HG03196 (cell line): ENCODE data around the gene APBB2.
A peak's percentile ranks its signal among the peaks of the same experiment; 100 is the strongest.

Source experiments
- ATAC-seq: cut with Tn5 transposase; IDR thresholded peaks from one replicate; pipeline ENCODE4 v1.9.1; 2021; ENCODE audit not compliant: unreplicated experiment

APBB2 gene

DNA sequence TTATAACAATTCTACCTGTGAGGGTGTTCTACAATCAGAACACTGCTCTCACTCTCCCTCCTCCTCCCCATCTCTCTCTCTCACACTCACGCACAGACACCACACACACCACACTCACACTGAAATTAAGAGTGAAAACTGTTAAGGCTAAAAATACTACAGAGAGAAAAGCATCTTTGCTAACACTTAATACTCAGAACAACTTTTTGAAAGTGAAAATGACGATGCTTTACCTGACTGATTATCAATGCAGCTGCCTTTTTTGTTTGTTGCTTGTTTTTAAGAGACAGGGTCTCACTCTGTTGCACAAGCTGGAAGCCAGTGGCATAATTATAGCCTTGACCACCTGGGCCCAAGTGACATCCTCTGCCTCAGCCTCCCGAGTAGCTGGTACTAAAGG lies 222.4 kb downstream of the APBB2 start:
- ATAC-seq: peak; percentile 59

DNA sequence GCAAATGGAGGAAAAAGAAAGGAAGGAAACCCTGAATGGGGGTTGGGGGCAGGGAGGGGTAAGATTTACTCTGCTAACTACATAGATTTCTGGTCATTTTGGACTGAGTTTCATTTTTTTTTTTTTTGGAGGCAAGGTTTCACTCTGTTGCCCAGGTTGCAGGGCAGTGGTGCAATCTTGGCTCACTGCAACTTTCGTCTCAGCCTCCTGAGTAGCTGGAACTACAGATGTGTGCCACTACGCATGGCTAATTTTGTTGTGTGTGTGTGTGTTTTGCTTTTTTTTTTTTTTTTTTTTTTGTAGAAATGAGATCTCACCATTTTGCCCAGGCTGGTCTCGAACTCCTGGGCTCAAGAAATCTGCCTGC lies 223.5 kb downstream of the APBB2 start:
- ATAC-seq: no peak

DNA sequence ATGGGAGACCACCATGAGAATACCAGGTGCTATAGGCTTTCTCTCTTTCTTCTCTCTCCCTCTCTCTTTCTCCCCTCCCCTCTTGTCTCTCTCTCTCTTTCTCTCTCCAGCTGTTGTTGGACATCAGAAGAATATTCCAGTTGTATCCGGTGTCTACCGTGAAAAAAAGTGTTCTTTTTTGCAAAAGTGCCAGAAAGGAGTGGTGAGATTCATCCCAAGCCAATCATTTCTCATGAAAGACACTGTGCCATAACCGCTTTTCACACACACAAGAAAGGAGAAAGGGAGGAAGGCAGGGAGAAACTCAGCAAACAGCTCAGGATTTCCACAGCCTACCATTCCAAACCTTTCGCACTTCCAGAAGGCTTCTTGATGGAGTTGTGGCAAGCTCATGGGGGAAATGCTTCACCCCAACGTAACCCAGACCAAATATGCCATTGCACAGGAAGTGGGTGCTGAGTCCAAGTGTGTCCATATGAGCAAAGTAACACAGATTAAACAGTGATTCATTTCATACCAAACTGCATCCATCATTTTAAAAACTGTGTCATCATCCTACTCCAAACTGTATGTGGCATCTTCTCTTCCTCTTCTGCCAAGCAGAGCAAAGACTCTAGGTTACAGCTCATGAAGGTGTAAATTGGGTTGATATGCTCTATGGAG lies 224.0 kb downstream of the APBB2 start:
- ATAC-seq: no peak

DNA sequence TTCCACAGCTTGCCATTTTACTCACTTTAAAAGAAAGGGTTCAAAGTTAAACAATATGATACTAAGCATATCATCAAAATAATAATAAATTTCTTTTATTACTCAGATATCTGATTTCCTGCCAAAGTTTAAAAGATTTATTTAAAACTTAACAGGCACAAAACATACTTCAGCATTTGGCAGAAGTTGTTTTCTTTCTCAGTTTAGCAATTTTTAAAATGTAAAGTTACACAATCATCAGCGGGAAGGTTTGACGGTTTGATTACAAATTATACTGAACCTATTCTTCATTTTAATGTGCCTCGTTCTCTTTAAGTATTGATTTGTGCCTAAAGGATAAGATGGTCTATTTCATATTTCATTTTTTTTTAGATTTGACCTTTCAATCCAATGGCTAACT lies 227.2 kb downstream of the APBB2 start:
- no peak for ATAC-seq

DNA sequence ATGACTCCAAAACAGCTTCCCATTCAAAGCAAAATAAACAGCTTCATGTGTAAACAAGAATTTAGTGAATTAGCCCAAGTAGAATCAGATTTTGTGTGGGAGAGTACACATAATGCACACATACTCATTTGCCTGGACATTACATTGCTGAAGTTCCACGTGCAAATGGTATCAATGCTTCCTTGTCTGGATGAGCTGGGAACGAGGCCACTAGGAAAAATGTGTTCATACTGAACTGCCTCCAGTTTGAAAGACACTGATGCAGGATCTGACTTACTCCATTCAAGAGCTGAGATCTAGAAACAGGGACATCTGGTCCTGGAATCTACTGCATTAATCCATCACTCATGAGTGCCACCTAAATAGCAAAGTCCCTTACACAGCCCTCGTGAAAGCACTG lies 228.0 kb downstream of the APBB2 start:
- no peak for ATAC-seq

DNA sequence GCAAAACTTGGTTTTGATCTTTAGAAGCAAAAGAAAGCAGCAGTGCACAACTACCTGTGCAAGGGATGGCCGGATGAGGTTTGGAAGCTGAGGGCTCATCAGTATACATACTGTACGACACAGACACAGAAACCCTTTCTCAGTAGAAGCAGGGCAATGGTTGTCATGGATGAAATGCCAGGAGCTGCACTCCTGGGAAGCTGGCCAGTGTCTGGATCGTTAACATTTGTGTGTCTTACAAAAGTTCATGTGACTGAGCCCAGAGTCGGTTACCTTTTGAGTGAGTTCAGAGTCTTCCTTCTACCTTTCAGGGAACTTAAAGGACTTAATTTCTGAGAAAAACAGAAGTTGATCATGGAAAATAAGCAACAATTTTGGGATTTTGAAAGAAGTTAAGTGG lies 230.3 kb downstream of the APBB2 start:
- no peak for ATAC-seq

DNA sequence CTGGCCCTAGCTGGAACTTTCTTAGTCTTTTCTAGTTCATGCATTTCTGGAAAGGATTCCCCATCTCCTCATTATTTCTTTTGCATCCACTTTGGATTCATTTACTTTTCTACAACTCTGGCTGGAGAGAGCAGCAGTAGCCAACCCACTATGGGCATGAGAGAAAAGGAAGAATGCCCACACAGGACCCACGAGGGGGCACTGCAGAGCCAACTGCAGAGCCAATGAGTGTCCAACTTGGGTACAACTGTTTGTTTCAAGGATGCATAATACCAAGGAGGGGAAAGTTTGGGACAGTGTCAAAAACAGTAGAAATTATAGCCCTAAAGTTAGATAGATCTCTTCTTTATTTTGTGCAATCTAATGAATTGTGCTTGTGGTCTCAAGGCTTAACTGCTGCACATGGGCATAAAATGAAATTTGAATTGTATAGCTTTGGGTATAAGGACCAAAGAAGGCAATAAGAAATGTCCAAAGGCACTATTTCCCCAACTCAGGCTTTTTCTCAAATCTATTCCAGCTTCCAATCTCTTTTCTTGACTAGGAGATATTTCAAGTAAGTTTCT lies 233.9 kb downstream of the APBB2 start:
- no peak for ATAC-seq

DNA sequence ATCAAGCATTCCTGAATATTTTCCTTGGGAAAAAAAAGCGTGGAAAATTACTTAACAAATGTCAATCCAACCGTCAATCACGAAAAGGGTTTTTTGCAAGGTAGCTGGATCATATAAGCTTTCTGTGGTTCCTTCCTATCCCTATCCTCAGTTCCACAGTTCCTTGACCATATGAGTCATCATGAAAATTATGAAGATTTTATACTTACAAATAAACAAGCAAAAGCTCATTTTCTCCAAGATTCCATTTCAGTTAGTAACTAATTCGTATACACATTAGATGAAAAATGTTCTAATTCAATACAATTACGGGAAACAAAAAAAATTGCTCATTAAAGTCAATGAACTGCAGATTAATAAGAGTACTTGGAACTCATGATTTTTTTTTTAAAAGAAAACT lies 235.8 kb downstream of the APBB2 start:
- no peak for ATAC-seq

DNA sequence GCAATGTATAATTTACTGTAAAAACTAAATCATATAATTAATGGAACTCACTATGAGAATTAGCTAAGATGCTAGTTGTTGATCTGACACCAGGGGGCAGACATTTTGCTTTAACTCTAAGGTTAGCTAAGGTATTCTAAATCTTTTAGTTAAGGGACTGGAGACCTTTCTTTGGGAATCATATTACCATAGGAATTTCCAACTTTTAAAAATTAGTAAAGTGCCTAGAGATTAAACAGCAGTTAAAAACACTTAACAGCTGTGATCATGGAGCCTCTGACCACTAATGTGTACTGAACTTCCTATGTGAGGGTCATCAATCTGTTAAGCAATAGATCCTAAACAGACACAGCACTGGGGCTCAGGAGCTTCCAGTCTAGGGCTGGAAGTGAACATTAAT lies 238.0 kb downstream of the APBB2 start:
- ATAC-seq: no peak

DNA sequence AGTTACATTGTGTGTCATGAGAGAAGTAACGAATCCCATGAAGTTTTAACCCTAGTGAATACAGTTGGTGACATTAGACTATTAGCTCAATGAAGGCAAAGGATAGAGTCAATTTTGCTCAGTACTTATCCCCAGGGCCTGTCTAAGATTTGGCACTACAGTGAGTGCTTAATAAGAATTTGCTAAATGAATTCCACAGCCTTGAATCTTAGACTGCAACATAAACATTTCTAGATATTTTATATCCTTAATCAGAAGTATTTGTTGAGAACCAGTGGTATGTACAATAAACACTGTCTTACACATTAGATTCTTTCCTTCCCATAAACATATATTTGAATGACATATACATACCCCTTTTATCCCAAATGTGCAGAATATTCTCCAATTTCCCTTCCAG lies 241.6 kb downstream of the APBB2 start:
- no peak for ATAC-seq

DNA sequence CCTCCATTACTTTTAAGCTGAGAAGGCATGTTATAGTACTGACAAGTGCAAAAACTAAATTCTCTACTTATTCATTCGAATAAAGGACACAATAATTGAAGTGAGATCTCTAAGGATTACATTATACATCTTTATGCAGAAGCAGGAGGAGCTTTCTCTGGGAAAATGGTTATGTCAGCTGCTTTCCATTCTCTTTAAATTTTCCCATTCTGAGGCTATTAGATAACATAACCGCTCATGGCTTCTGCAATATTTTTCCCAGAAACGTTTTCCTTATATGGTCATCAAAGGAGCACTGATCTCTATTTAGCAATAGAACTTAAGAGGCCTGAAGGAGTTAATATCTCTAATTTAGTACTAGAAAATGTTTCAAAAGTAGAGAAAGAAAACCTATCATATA lies 243.0 kb downstream of the APBB2 start:
- ATAC-seq: no peak

DNA sequence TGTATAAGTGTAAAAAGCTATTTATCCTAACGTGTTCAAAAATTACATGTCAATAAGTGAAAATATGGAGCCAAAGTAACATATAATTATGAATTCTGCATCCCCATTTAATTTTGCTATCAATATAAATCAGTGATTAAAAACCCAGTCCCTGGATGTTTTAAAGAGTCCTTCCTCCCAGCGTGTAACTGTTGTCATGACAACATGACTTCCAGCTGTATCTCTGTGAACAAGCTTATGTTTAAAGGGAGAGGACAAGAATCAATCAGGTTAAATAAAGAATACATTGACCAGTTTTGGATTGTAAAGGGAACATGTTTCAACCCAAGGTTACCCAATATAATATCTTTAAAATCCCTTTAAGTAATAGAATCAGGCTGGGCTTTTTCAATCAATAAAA lies 244.8 kb downstream of the APBB2 start:
- no peak for ATAC-seq

DNA sequence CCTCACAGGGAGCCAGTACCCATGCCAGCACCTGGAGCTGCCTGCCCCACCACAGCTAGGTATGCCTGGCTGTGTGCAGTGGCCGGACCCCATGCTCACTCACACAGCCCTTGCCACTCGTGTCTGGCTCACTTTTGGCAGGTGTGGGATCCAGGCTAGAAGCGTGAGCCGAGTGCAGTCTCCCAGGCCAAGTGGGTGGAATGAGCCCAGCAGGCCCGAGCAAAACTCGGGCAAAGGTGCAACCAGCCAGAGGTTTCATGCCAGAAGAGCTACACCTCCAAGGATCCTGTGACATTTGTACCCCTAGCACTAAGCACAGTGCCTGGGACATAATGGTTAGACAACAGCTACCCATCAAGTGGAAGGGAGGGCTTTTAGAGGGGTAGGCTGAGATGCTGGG lies 246.8 kb downstream of the APBB2 start:
- ATAC-seq: no peak

DNA sequence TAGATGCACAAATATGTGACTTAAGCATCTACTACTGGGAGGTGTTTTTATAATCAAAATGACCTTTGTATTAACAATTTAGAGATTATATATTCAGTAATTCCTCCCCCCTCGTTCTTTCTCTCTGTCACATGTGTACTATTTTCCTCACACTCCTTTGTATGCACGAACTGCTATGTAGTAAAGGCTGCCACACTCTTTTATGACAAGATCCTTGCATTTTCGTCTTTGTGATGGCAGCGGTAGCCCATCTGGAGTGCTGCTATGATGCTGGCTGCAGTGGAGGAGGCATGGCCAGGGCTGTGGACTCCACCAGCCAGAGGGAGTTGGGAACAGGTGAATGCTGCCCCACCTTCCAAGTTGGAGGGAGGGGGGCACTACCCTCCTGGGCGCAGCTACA lies 248.3 kb downstream of the APBB2 start:
- ATAC-seq: no peak

DNA sequence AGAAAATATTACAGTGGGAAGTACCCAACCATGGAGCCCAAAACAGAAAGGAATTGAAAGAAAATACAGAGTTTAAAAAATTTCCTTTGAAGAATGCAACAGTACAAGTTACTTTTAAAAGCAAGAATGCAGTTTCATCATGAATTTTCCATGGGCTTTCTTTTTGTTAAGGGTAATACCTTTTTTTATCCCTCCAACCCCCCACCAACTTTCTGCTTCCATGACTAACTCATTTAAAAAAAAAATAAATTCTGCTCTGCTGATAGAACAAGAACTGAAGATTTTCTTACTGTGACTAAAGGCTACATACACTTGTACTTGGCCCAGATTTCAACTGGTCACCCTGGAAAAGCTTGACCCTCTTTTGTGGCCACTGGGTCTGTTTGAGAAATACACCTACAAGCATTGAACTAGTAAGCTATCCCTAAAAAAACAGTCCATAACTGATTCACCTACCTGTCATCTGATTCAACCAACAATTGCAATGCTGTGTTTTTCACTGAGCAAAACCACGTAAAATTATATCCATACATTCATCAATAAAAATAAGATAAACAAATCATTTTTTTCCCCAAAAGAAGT lies 250.4 kb downstream of the APBB2 start:
- ATAC-seq: no peak

DNA sequence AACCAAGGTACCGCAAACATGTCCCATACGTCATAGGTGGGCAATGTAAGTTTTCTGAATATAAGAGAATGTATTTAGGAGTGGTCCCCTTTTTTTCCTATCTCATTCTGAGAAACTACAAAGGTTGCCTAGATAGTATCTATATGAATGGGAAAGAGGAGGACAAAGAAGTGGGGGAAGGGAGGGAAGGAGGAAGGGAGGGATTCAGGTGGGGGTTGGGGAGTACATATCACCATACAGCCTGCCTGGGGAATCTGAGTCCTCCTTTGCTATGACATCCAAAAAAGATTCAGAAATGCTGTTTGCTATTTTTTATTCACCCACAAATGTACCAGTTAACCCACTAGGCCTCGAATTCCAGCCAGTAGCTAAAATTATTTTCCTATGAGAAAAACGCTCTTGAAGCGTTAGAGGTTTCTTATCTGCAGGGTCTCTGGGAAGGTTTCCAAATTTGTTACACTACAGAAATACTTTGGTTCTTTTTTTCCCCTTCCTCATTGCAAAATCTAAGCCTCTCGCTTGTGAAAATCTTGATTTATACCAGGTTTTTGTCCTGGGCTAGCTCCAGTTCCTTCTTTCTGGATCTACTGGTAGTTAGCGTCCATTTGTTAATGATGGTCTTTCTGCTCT lies 251.7 kb downstream of the APBB2 start:
- no peak for ATAC-seq

DNA sequence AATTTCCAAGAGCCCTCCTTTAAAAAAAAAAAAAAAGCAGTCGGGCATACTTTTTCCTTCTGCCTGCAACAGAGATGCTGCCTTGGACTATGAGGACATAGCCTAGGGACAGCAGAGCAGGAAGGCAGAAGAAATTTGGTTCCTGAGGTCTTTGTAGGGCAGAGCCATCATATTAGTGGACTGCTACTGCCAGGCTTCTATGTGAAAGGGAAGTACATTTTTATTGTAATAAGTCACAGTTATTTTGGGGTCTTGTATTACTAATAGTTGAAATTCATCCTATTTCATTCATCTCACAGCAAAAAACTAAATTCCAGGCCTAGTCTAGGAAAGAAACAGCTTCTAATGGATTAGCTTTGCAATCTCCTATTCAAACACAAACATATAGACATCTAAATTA lies 253.4 kb downstream of the APBB2 start:
- ATAC-seq: no peak

DNA sequence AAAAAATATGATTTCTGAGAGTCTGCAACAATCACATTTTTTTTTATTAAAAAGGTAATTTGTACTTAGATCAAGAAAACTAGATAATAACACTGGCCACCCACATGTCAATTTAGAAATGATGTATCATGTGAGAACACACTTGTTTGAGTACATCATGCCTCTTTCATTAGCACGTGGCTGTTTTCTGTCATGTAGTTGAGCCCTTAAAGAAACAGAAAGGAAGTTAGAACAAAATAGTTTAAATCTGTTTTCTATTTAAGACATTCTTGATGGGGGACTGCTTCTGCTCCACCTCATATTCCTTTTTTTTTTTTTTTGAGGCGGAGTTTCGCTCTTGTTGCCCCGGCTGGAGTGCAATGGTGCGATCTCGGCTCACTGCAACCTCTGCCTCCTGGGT lies 257.1 kb downstream of the APBB2 start:
- no peak for ATAC-seq

DNA sequence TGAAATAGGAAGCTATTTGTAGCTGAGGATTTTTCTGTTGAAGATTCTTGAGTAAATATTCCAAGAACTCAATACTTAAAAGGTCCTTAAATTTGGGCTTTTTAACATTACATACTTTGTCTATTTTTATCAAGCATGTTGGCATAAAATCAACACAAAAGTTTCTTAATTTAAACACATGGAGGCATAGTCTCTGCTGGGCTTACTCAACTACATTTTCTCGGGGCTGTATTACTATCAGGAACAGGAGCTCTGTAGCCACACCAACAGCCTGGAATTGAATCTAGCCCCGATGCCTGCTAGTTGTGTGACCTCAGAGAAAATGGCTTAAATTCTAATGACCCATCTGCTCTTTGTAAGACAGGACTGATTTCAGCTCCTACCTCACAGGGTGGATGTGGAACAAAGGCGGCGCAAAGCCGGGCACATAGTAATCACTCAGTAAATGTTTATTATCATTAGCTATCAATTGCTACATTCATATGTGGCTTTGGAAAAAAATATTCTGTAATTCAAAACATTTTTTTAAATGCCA lies 257.6 kb downstream of the APBB2 start:
- ATAC-seq: no peak

DNA sequence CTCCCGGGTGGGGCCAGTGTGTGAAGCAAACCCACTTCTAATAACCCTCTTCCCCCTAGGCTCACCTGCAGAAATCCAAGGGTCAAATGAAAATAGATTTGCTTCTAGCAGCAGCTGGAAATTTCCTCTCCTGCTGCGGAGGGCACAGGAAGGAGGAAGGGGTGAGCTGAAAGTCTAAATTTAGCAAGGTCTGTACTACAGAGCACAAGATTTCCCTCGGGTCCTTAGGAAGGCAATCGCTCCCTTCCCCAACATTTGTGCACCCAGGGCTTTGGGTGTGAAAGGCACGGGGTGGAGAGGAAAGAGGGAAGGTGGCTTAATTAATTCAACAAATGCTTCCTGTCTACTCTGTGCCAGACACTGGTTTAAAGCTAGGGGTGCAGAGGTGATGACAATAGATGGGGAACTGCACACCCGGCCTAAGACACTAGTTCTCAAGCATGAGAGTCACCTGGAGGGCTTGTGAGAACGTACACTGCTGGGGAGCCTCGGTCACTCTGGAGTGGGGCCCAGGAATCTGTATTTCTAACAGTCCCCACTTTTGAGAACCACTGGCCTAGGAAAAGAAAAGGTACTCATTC lies 260.2 kb downstream of the APBB2 start:
- ATAC-seq: no peak

DNA sequence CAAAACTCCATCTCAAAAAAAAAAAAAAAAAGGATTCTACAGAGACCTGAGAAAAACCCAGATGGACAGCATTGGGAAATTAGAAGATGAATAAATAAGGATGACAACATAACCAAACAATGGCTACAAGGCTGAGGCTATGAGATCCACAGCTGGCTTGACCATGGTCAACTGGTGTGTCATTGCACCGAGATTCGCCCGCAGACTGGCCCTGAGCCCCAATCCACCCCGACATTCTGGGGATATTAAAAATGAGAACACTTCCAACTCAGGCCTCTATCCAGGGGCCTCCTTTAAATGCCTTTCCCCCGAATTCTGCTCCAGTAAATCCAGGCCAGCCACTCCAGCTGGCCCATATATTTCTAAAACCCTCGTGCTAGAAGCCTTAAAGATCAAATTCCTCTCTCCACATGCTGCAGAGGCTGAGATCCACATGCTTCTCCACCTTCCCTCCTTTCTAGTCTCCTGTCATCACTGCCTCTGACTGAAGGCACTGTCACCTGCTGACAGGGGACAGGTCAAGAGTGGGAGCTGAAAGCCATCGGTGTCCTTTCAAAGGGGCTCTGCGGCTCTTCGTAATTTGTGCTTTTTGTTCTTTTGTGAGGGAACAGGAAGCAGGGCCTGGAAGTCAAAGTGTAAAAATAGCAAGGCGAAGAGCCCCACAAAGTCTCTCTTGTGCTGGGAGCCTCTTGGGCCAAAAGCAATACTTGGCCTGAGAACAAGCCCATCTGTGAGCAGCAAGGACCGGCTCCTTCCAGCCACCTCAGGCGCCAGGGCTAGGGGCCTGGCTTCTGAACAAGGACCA lies 260.9 kb downstream of the APBB2 start:
- ATAC-seq: no peak
